Measurements from ENCODE around the gene MATN4.
"Not testable (repeated sequence)": the region's sequence is repeated elsewhere in the genome, so short reads cannot be mapped to it uniquely, and the experiment has no call there.

The MATN4 gene

DNA sequence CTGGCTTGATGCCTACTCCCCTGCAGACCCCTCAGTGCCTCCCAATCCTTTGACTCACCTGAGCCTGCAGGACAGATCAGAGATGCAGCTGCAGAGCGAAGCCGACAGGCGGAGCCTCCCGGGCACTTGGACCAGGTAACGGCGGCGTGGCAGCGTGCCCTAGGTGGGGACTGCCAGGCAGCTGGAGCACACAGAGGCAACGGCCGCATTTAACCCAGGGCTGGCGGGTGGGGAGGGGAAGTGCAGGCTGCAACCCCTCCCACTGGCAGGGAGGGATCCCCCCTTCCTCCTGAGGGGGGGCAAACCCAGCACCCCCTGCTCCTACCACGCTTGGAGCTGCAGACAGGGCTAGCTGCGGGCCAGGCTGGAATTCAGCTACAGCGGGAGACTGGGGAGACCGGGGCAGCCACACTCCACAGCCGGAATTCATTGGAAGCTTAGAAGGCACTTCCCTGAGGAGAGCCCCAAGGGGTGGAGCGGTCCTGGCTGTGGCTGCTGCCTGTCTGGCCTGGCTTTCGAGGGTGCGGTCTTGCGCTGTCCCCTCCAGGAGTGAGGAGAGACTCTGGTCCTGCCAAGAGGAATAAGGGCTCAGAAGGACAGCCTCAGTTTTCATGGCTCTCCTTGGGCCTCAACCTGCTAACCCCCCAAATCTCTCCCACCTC is at the start of gene MATN4:
Gene MATN4, minus strand, starts transcription at position 183 of the 662 bp plus-strand sequence. CDS start 2,717 bp downstream, outside the sequence.
- DNase-seq (ENCODE audit: low spot score), result no peak

DNA sequence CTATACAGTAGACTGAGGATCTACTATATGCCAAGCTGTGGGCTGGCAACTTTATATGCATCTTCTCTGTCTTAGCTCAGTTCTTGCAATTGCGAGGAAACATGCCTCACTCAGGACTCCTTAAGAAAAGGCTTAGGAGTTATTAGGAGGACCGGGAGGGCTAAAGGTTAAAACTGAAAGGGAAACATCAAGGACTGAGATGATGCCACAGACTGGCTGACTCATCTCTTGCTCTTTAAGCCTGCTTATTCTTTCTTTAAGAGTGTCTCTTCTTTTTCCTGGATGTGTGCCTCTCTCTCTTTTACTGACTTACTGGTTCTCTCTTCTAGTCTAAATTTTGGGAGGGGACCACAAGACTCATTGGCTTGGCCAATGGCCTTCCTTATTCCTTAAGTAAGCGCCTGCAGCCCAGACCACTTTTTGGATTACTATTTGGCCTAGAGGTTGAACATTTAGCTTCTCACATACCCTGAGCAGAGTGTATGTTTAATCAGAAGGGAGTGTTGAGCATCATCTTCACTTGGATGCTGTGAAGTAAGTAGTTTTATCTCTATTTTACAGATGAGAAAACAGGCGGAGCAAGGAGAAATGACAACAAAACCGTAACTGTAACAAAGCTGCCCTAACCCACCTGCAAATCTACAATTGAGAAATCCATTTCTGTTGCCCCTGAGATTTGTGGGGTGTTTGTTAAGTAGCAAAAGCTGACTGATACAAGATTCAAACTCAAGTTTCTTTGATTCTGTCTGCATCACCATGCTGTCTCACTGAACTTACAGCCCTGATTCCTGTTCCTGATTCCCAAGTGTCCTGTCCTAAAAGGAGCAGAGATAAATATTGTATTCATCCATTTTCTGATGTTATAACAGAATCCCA is 47.3 kb upstream of the MATN4 start:
- peak; percentile 62 for DNase-seq (ENCODE audit: low spot score)

GRCh38 chr20:45354423-45355208 is 46.5 kb upstream of the MATN4 start:
- no peak for DNase-seq (ENCODE audit: low spot score)

DNA sequence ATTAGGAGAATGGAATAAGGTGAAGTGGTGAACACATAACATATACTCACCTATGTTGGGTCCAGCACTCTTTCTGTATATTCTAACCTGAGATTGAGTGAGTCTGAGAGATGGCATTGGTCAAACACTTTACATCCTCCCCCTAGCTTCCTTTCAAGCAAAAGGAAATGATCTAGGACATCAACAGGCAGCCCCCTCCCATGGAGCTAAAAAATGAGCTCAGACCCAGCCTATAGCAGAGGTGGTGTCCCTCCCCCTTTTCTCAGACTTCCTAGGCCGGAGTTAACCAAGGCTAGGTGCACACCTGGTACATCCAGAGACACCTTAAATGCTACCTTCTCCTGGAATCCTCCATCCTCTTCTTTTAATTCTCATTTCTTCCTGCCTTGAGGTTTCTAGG is 45.6 kb upstream of the MATN4 start:
- DNase-seq (ENCODE audit: low spot score), result no peak

GRCh38 chr20:45352729-45353128 is 44.6 kb upstream of the MATN4 start:
- DNase-seq (ENCODE audit: low spot score), result no peak

DNA sequence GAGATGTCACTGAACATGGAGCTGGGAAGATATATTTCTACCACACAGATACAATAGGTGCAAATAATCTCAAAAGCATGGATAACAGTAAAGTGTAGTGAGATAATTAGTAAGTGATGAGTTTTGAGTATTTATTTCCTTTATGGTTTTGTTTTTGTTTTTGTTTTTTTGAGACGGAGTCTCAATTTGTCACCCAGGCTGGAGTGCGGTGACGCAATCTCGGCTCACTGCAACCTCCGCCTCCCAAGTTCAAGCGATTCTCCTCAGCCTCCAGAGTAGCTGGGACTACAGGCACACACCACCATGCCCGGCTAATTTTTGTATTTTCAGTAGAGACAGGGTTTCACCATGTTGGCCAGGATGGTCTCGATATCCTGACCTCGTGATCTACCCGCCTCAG is 42.7 kb upstream of the MATN4 start:
- not testable (repeated sequence) for DNase-seq (ENCODE audit: low spot score)

GRCh38 chr20:45350217-45350616 is 42.1 kb upstream of the MATN4 start:
- DNase-seq (ENCODE audit: low spot score), result no peak

GRCh38 chr20:45347936-45348778 is 40.1 kb upstream of the MATN4 start, which contains the start of gene SDC4:
Gene SDC4 (minus strand): TSS chr20:45348424. CDS start chr20:45348384, 40 bp downstream.
- peak; percentile 90 for DNase-seq (ENCODE audit: low spot score)

GRCh38 chr20:45347297-45347935 is 39.3 kb upstream of the MATN4 start:
- no peak for DNase-seq (ENCODE audit: low spot score)

DNA sequence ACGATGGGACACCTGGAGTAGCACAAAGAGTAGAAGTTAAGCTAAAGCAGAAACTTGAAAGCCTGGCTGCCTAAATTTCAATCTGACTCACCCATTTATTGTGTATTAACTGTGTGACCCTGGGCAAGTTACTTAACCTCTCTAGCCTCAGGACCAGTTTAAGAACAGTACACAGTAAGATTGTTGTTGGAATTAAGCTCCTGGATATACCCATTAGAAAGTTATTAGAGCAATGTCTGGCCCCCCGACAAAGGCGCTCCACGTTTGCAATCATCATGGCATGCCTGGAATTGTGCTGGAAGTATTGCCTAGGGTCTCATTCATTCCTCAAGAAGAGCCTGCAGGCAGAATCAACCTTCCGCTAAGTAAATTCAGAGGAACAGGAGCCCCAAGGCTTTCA is 38.8 kb upstream of the MATN4 start:
- no peak for DNase-seq (ENCODE audit: low spot score)

- no peak for DNase-seq (ENCODE audit: low spot score)
These were observed 38.2 kb upstream of the MATN4 start for GRCh38 chr20:45346291-45346718.

DNA sequence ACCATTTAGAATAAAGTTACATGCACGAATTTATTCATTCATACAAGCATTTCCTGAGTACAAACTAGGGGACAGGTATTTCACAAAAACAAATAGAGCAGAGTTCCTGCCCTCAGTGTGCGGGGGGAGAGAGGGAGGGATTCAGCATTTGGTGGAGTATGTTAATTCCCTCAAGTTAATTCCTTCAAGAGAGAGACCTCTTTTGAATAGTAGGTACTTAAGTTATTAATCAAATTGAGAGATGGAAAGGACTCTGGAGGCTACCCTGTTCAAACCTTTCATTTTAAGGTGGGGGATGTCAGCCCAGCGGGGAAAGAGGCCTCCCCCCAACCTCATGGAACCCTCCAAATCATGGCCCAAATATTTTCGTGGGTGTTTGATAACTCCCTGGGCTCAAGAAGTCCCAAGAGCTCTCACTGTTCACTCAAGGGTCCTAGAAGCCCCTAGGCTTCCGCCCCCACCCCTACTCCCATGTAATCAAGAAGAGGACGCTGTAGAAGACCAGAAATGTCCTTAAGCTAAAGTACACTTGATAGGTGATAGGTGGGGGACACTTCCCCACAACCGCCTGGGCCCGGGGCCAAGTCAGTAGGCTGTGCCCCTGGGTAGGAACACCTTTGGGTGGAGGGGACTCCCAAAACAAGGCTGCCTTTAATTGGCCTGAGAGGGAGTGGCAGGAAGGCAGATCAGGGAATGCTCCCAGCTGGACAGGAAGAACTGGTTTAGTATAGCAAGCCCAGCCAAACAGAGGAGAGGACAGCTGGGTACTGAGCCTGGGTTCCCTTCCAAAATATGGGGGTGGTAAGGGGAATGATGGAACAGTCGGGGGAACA is 37.2 kb upstream of the MATN4 start:
- no peak for DNase-seq (ENCODE audit: low spot score)

GRCh38 chr20:45344168-45344860 is 36.2 kb upstream of the MATN4 start:
- DNase-seq (ENCODE audit: low spot score), result peak; percentile 81

GRCh38 chr20:45343532-45344167 is 35.6 kb upstream of the MATN4 start:
- DNase-seq (ENCODE audit: low spot score), result no peak

DNA sequence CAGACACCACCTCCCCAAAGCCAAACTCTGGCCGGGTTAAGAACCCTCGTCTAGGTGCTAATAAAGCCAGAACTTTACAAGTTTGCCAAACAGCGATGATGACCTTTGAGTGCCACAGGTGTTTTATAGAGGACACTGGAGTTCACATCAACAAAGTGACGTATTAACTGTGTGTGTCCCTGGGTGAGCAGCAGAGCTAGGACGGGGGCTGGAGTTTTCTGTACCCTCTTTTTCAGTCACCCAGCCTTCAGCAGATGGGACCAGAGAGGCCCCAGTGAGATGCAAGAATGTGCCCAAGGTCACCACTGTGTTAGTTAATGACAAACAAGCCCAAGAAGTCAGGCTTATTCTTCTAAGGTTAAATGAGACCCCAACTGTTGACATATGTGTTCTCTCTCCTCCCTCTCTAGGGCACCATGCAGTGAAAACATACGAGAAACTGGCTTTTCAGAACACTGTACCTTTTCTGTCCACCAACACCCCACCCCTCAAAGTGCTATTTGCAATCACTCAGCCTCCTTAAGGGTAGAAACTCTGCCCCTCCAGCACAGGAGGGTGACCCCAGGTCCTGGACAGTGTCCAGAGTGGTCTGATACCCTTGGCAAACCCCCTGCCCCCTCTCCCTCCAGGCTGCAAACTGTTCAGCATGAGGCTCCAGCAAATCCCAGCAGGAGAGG is 34.9 kb upstream of the MATN4 start:
- DNase-seq (ENCODE audit: low spot score), result no peak

DNA sequence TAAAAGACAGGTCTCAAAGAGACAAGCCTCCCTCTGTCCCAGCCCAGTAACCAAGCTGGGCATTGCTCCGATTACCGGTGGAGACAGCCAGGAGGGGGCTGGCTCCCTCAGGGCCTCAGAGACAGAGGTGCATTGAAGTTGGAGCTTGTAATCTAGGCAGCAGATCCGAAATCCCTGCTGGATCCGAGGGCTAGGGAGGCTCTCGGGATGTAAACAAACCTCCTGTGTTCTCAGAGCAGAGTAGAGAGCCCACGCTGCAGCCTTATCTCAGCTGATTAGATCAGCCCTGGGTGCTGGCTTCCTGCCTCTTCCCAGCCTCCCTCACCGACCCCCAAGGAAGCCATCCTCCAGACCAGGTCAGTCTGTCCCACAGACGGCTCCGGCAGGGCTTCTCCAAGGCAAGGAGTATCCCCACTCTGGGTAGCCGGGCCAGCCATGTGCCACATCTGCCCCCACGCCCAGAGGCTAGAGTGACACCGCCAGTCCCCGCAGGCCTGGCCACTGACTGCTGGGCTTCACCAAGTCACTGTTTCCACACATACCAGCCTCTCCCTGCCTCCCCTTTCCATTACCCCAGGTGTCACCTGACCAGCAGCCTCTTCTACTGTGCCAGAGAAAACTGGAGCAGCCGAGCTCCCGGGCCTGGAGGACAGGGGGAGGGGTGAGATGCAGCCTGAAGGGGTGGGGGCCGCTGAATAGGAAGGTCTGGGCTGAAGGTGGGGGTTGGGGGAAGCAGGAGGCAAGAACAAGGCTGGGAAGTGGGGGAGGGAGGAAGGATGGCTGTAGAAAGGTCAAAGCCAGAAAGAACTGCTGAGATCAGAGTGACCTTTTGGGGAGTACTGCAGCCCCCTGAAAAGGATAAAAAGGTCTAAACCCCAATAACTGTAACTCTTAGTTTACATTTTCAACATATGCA is 34.1 kb upstream of the MATN4 start:
- DNase-seq (ENCODE audit: low spot score), result peak; percentile 28

DNA sequence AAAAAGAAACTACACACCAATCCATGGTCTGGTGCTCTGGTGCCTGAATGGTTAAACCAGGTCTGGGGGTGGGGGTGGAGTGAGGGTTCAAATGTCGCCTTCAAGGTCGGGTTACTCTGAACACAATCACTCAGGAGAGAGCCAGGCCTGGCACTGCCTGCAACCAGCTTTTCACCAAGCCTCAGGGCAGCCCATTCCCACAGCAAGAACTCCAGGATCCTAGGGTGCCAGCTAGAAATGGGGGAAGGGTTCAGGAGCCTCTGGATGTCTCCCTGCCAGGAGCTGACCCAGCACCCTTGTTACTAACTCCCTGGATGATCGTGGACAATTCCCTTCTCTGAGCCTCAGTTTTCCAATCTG is 33.5 kb upstream of the MATN4 start:
- no peak for DNase-seq (ENCODE audit: low spot score)
